Astrocyte of the spinal cord (primary cell): ENCODE data around the gene NPAS3.

ENCODE experiments used
- DNase-seq: peaks from one replicate; pipeline ENCODE4 v3.0.0; 2011; ENCODE audit warnings: low read depth, low spot score
- H3K4me3 ChIP-seq: 2 replicates; pipeline ENCODE4 v1.5.1; 2011; ENCODE audit warnings: low read depth, mild to moderate bottlenecking, low read length, moderate library complexity
- in situ Hi-C: cut with HindIII; loops from 2 replicates; pipeline ENCODE4 v1.10.0; 2017; ENCODE audit warnings: low sequenced_read_pairs
- TF ChIP-seq, protein P1 (sequence below): IDR thresholded peaks from 2 replicates; pipeline ENCODE4 v1.5.1; 2012; ENCODE audit warnings: low read depth, mild to moderate bottlenecking, low read length, inconsistent platforms

NPAS3 gene

DNA sequence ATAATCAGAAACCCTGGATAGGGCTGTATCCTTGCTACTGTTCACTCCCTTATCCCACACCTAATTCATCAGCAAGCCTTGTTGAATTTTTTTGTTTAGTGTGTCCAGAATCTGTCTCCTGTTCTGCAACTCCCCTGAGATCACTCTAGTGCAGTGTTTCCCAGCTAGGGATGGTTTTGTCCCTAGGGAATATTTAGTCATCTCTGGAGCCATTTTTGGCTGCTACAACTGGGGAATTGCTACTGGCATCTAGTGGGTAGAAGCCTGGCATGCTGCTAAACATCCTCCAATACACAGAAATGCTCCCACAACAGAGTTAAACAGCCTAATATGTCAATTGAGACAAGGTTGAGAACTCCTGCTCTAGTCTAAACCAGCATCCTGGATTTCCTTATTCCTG, 248.0 kb downstream of the NPAS3 start:
- no peak overlapping the region for H3K4me3 ChIP-seq
- in situ Hi-C loops: no loop called here
- no peak for DNase-seq
- TF ChIP-seq, protein P1, sequence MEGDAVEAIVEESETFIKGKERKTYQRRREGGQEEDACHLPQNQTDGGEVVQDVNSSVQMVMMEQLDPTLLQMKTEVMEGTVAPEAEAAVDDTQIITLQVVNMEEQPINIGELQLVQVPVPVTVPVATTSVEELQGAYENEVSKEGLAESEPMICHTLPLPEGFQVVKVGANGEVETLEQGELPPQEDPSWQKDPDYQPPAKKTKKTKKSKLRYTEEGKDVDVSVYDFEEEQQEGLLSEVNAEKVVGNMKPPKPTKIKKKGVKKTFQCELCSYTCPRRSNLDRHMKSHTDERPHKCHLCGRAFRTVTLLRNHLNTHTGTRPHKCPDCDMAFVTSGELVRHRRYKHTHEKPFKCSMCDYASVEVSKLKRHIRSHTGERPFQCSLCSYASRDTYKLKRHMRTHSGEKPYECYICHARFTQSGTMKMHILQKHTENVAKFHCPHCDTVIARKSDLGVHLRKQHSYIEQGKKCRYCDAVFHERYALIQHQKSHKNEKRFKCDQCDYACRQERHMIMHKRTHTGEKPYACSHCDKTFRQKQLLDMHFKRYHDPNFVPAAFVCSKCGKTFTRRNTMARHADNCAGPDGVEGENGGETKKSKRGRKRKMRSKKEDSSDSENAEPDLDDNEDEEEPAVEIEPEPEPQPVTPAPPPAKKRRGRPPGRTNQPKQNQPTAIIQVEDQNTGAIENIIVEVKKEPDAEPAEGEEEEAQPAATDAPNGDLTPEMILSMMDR: no peak

DNA sequence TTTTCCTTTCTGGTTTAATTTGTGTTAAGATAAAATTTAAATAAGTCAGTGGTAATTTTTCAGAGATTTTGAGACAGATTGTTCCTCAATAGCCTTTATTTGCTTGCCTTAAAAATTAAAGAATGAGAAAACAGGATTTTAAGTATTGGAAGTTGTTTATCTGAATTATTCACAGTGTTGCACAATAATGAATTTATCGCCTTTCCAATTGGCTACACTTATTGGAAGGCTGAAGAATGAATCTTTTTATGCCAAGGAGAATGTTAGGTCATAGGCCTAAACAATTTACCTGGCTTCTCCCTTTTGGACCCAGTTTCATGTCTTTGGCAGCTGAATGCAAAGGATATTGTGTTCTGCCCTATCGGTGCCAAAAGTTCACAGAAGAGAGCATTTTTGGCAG, 250.2 kb downstream of the NPAS3 start:
- in situ Hi-C loops: no loop called here
- no peak overlapping the region for H3K4me3 ChIP-seq
- DNase-seq: no peak
- TF ChIP-seq, protein P1: no peak

- in situ Hi-C loops: no loop called here
- no peak overlapping the region for H3K4me3 ChIP-seq
- TF ChIP-seq, protein P1: no peak
- DNase-seq: no peak
These were observed 253.2 kb downstream of the NPAS3 start for GRCh38 chr14:33191855-33192254.

DNA sequence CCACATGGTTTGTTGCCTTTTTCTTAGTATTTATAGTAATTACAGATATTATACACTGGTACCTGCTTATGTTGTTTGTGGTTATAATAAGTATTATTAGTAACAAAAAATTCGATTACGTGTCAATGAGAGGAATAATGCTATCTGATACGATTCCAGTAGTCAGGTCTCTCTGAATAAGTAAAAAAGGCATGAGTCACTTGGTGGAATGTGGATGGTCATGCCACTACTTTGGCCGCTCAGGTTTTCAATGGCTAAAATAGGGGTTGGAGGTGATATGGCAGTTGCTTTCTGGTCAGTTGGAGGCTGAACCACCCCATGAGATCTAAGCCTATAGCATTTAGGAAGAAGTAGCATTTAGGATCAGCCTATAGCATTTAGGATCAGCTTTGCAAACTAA, 255.9 kb downstream of the NPAS3 start:
- no peak for DNase-seq
- in situ Hi-C loops: no loop called here
- no peak overlapping the region for H3K4me3 ChIP-seq
- TF ChIP-seq, protein P1: no peak

- in situ Hi-C loops: no loop called here
- DNase-seq: no peak
- TF ChIP-seq, protein P1: no peak
- H3K4me3 ChIP-seq: no peak overlapping the region
These were observed 260.0 kb downstream of the NPAS3 start for GRCh38 chr14:33198684-33199083.

- H3K4me3 ChIP-seq: no peak overlapping the region
- in situ Hi-C loops: no loop called here
- no peak for DNase-seq
- TF ChIP-seq, protein P1: no peak
These were observed 262.4 kb downstream of the NPAS3 start for GRCh38 chr14:33201116-33201515.

GRCh38 chr14:33206981-33207380, 268.3 kb downstream of the NPAS3 start:
- no peak for DNase-seq
- in situ Hi-C loops: no loop called here
- TF ChIP-seq, protein P1: no peak
- no peak overlapping the region for H3K4me3 ChIP-seq
